SK-N-SH (cell line): ENCODE measurements around the gene NACA2. TPM values are rescaled to one million over a fixed set of nuclear protein-coding genes. Genes with fewer than 3 reads are reported as not detected.
A peak's percentile ranks its signal among the peaks of the same experiment; 100 is the strongest.

ENCODE experiments used
- CTCF ChIA-PET: fragments of 300-600, 350-600 bp; formaldehyde crosslinking; extraction: SDS; loops from one replicate; lab custom pipeline; 2021; lab: Yijun Ruan, JAX
- POLR2A ChIA-PET: fragments of 350-600 bp; sonication (Branson Sonifier 250); formaldehyde crosslinking; extraction: SDS; loops from one replicate; lab custom pipeline; 2020; ENCODE audit warnings: antibody characterized with exemption, inconsistent platforms; lab: Yijun Ruan, JAX
- DNase-seq: peaks from one replicate; pipeline ENCODE4 v3.0.0; 2012
- H2AFZ ChIP-seq: fragments of 200-600 bp; sonication (generic); 2 replicates; pipeline ENCODE4 v1.8.1; 2016; ENCODE audit warnings: antibody characterized with exemption, mild to moderate bottlenecking, low read depth
- H3F3A ChIP-seq: fragments of 200-600 bp; sonication (generic); replicated peaks from 2 replicates; pipeline ENCODE3; 2016; ENCODE audit warnings: antibody characterized with exemption, mild to moderate bottlenecking; ENCODE audit not compliant: insufficient read depth
- H3K27ac ChIP-seq, 2 experiments: fragments of 200-500 bp in 1 of 2; fragments of 200-600 bp in 1 of 2; sonication (Bioruptor generic) in 1 of 2; sonication (generic), shearing (Covaris generic) in 1 of 2; 2 replicates each; pipeline versions ENCODE4 v1.5.1 to v1.6.1; 2014 to 2016; ENCODE audit warnings: low read depth in 2 of 2, inconsistent platforms in 1 of 2, low read length in 1 of 2, mild to moderate bottlenecking in 1 of 2, mixed read lengths in 1 of 2
- H3K27me3 ChIP-seq: fragments of 200-600 bp; sonication (generic), shearing (Covaris generic); 2 replicates; pipeline ENCODE4 v1.6.1; 2016; ENCODE audit warnings: mixed run types; ENCODE audit not compliant: insufficient read depth
- H3K36me3 ChIP-seq, 2 experiments: fragments of 200-500 bp in 1 of 2; fragments of 200-600 bp in 1 of 2; sonication (Bioruptor generic) in 1 of 2; sonication (generic) in 1 of 2; replicated peaks in 1 of 2; 2 replicates each; pipeline versions ENCODE3 to v1.5.1; 2014 to 2016; ENCODE audit warnings: low read length in 1 of 2, mild to moderate bottlenecking in 1 of 2; ENCODE audit not compliant: insufficient read depth in 2 of 2, control insufficient read depth in 1 of 2
- H3K4me1 ChIP-seq, 2 experiments: fragments of 200-500 bp in 1 of 2; fragments of 200-600 bp in 1 of 2; sonication (Bioruptor generic) in 1 of 2; sonication (generic), shearing (Covaris generic) in 1 of 2; 2 replicates each; pipeline versions ENCODE4 v1.5.1 to v1.6.1; 2014 to 2016; ENCODE audit warnings: low read depth in 1 of 2, low read length in 1 of 2, mixed run types in 1 of 2; ENCODE audit not compliant: insufficient read depth in 2 of 2, control insufficient read depth in 1 of 2
- H3K4me2 ChIP-seq: fragments of 200-600 bp; sonication (generic), shearing (Covaris generic); 2 replicates; pipeline ENCODE4 v1.6.1; 2017; ENCODE audit warnings: mixed run types
- H3K4me3 ChIP-seq, 2 experiments: fragments of 200-500 bp in 1 of 2; fragments of 200-600 bp in 1 of 2; sonication (Bioruptor generic) in 1 of 2; sonication (generic), shearing (Covaris generic) in 1 of 2; 2 replicates each; pipeline versions ENCODE4 v1.5.1 to v1.8.1; 2014 to 2016; ENCODE audit warnings: low read depth in 2 of 2, inconsistent platforms in 1 of 2, low read length in 1 of 2, mild to moderate bottlenecking in 1 of 2, mixed read lengths in 1 of 2, moderate library complexity in 1 of 2
- H3K79me2 ChIP-seq: fragments of 200-600 bp; sonication (generic); 2 replicates; pipeline ENCODE4 v1.8.1; 2017; ENCODE audit warnings: mild to moderate bottlenecking; ENCODE audit not compliant: insufficient read depth
- H3K9ac ChIP-seq: fragments of 200-600 bp; sonication (generic); 2 replicates; pipeline ENCODE4 v1.6.1; 2017; ENCODE audit warnings: mixed run types
- H3K9me2 ChIP-seq: fragments of 200-600 bp; sonication (generic); 2 replicates; pipeline ENCODE4 v1.6.1; 2017; ENCODE audit warnings: mixed run types
- H3K9me3 ChIP-seq: fragments of 200-600 bp; sonication (generic); 2 replicates; pipeline ENCODE4 v1.6.1; 2017; ENCODE audit warnings: mixed run types, mild to moderate bottlenecking, moderate library complexity
- H4K20me1 ChIP-seq: fragments of 200-600 bp; sonication (generic); 2 replicates; pipeline ENCODE4 v1.6.1; 2017; ENCODE audit warnings: mild to moderate bottlenecking, mixed run types; ENCODE audit not compliant: insufficient read depth
- CTCF ChIP-seq: fragments of 200-600 bp; sonication (generic); IDR thresholded peaks from 2 replicates; pipeline ENCODE4 v1.6.1; 2017; ENCODE audit warnings: antibody characterized with exemption, mild to moderate bottlenecking, moderate library complexity
- ELF1 ChIP-seq: IDR thresholded peaks from 2 replicates; pipeline ENCODE4 v1.4.0; 2012
- EZH2phosphoT487 ChIP-seq: fragments of 200-600 bp; sonication (generic); IDR thresholded peaks from 2 replicates; pipeline ENCODE4 v1.6.1; 2017; ENCODE audit warnings: low read depth, mixed run types, mild to moderate bottlenecking, antibody characterized with exemption, moderate library complexity, borderline replicate concordance
- FOSL2 ChIP-seq: IDR thresholded peaks from 2 replicates; pipeline ENCODE4 v1.4.0; 2012; ENCODE audit warnings: low read depth, mild to moderate bottlenecking, moderate library complexity, borderline replicate concordance
- FOXJ3 ChIP-seq: sonication (generic); formaldehyde crosslinking; IDR thresholded peaks from 2 replicates; pipeline ENCODE4 v1.5.1; 2020; ENCODE audit warnings: mild to moderate bottlenecking, missing genetic modification reagents
- FOXM1 ChIP-seq: IDR thresholded peaks from 2 replicates; pipeline ENCODE4 v1.4.0; 2012; ENCODE audit warnings: low read depth, mild to moderate bottlenecking
- GATA2 ChIP-seq: sonication (generic); formaldehyde crosslinking; IDR thresholded peaks from 2 replicates; pipeline ENCODE4 v1.5.0; 2020; ENCODE audit warnings: mild to moderate bottlenecking, missing genetic modification reagents
- JUND ChIP-seq: IDR thresholded peaks from 2 replicates; pipeline ENCODE4 v1.4.0; 2012
- RCOR1 ChIP-seq: fragments of 150-350 bp; IDR thresholded peaks from 2 replicates; pipeline ENCODE4 v1.6.1; 2017; ENCODE audit warnings: antibody characterized with exemption, low read length
- RFX5 ChIP-seq: IDR thresholded peaks from 2 replicates; pipeline ENCODE4 v1.6.1; 2012; ENCODE audit warnings: mild to moderate bottlenecking, improper control_type of control experiment, low read length
- SIN3A ChIP-seq: IDR thresholded peaks from 2 replicates; pipeline ENCODE4 v1.6.1; 2012; ENCODE audit warnings: low read depth, mild to moderate bottlenecking, low read length, moderate library complexity, borderline replicate concordance
- SMC3 ChIP-seq: IDR thresholded peaks from 2 replicates; pipeline ENCODE4 v1.6.1; 2012; ENCODE audit warnings: low read depth, low read length, improper control_type of control experiment
- TAF1 ChIP-seq: IDR thresholded peaks from 2 replicates; pipeline ENCODE4 v1.6.1; 2012; ENCODE audit warnings: low read depth, mild to moderate bottlenecking, low read length, moderate library complexity, borderline replicate concordance
- TCF12 ChIP-seq: IDR thresholded peaks from 2 replicates; pipeline ENCODE4 v1.4.0; 2012
- TEAD4 ChIP-seq: IDR thresholded peaks from 2 replicates; pipeline ENCODE4 v1.4.0; 2012; ENCODE audit warnings: mild to moderate bottlenecking, borderline replicate concordance; ENCODE audit not compliant: insufficient read depth
- YY1 ChIP-seq: IDR thresholded peaks from 2 replicates; pipeline ENCODE4 v1.4.0; 2012; ENCODE audit warnings: low read depth, mild to moderate bottlenecking
- WGBS: methylation state at CpG from one replicate; pipeline ENCODE4 v1.1.6; 2017; ENCODE audit warnings: low lambda C conversion rate; 5-methylcytosine and 5-hydroxymethylcytosine counted together
- polyA plus RNA-seq, 3 experiments: library from polyadenylated mRNA; depleted of rRNA; stranded (reverse); fragments of >200 nt; gene quantifications; 2 replicates each; pipeline ENCODE4 v1.2.3, GENCODE V29; 2012
- TF ChIP-seq, protein P1 (sequence below): IDR thresholded peaks from 2 replicates; pipeline ENCODE4; 2012
- TF ChIP-seq, protein P2 (sequence below): IDR thresholded peaks from 2 replicates; pipeline ENCODE4 v1.6.1; 2012; ENCODE audit warnings: mild to moderate bottlenecking, low read depth, low read length, moderate library complexity

Gene NACA2
- polyA plus RNA-seq, 1 of the 3 experiments (the other 2 are of a cell fraction) = not detected

DNA sequence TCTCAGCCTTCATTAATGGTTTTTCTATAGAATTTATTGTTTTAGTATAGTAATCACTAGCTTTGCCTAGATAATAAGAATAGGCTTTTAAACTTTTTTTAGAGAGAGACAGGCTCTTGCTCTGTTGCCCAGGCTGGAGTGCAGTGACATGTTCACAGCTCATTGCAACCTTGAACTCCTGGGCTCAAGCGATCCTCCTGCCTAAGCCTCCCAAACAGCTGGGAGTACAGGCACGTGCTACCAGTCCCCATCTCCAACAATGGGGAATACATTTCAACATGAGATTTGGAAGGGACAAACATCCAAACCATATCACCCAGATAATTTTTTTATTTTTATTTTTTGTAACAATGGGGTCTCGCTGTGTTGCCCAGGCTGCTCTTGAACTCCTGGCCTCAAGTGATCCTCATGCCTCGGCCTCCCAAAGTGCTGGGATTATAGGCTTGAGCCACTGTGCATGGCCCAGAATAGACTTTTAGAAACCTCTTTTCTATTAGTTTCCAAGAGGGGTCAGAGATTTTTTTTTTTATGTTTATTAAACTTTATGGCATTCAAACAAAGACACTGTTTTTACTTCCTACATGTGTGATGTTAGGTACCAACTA is 7.3 kb downstream of the NACA2 start:
- no peaks in the 10 kb centered on the region for H3K9me2 ChIP-seq
- DNase-seq = no peak
- no peak overlapping the region for H3K9ac ChIP-seq
- H3F3A ChIP-seq = no peaks in the 10 kb centered on the region
- peaks cover 13 to 26% of the 10 kb centered on the region in 2 experiments; a peak in 3 of 4 replicates for H3K4me1 ChIP-seq
- 92% methylated on average over 4 of the region's 4 CpGs for whole genome bisulfite sequencing
- POLR2A ChIA-PET = interaction anchor here (0.9 to 1.0 kb wide), 3 partner anchors 9 to 172 kb away, joined by 3 to 6 read pairs (median 5); no protein-coding TSS in a partner anchor
- no peaks in the 10 kb centered on the region for H3K79me2 ChIP-seq
- TF ChIP-seq, protein P1, sequence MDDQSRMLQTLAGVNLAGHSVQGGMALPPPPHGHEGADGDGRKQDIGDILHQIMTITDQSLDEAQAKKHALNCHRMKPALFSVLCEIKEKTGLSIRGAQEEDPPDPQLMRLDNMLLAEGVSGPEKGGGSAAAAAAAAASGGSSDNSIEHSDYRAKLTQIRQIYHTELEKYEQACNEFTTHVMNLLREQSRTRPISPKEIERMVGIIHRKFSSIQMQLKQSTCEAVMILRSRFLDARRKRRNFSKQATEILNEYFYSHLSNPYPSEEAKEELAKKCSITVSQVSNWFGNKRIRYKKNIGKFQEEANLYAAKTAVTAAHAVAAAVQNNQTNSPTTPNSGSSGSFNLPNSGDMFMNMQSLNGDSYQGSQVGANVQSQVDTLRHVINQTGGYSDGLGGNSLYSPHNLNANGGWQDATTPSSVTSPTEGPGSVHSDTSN = no peak
- TF ChIP-seq FOXM1 (no peak), YY1 (no peak), SMC3 (no peak), TEAD4 (no peak), SIN3A (no peak), JUND (no peak), TAF1 (no peak), EZH2phosphoT487 (no peak), FOSL2 (no peak), TCF12 (no peak), RFX5 (no peak), GATA2 (no peak), ELF1 (no peak), CTCF (no peak), FOXJ3 (CRISPR knock-in tag) (no peak), RCOR1 (no peak; the same call in 1 of the 2 replicates)
- TF ChIP-seq, protein P2, sequence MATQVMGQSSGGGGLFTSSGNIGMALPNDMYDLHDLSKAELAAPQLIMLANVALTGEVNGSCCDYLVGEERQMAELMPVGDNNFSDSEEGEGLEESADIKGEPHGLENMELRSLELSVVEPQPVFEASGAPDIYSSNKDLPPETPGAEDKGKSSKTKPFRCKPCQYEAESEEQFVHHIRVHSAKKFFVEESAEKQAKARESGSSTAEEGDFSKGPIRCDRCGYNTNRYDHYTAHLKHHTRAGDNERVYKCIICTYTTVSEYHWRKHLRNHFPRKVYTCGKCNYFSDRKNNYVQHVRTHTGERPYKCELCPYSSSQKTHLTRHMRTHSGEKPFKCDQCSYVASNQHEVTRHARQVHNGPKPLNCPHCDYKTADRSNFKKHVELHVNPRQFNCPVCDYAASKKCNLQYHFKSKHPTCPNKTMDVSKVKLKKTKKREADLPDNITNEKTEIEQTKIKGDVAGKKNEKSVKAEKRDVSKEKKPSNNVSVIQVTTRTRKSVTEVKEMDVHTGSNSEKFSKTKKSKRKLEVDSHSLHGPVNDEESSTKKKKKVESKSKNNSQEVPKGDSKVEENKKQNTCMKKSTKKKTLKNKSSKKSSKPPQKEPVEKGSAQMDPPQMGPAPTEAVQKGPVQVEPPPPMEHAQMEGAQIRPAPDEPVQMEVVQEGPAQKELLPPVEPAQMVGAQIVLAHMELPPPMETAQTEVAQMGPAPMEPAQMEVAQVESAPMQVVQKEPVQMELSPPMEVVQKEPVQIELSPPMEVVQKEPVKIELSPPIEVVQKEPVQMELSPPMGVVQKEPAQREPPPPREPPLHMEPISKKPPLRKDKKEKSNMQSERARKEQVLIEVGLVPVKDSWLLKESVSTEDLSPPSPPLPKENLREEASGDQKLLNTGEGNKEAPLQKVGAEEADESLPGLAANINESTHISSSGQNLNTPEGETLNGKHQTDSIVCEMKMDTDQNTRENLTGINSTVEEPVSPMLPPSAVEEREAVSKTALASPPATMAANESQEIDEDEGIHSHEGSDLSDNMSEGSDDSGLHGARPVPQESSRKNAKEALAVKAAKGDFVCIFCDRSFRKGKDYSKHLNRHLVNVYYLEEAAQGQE = no peak
- peak overlapping the region in 1 of 2 experiments; percentile 79; a peak in 1 of 4 replicates for H3K27ac ChIP-seq
- no peak overlapping the region for H3K4me2 ChIP-seq
- no peaks in the 10 kb centered on the region for H3K9me3 ChIP-seq
- no peaks in the 10 kb centered on the region for H3K36me3 ChIP-seq
- H3K4me3 ChIP-seq = no peak overlapping the region
- no peaks in the 10 kb centered on the region for H3K27me3 ChIP-seq
- no peaks in the 10 kb centered on the region for H4K20me1 ChIP-seq
- H2AFZ ChIP-seq = peak overlapping the region; percentile 5; the same call in 1 of the 2 replicates
- CTCF ChIA-PET = interaction anchor here (0.6 to 10.9 kb wide), 31 partner anchors 9 to 674 kb away, joined by 3 to 177 read pairs (median 4); partner anchors contain the start of gene TBX2
